ENCODE measurements around the gene PKP4.

The PKP4 gene

GRCh38 chr2:158600155-158600802 lies 143.5 kb downstream of the PKP4 start:
- no peak for DNase-seq

GRCh38 chr2:158602027-158602426 lies 145.3 kb downstream of the PKP4 start:
- no peak for DNase-seq

- DNase-seq, result no peak
Measured at GRCh38 chr2:158603205-158603604, 146.5 kb downstream of the PKP4 start.

- no peak for DNase-seq
Measured at GRCh38 chr2:158603986-158604385, 147.2 kb downstream of the PKP4 start.

- no peak for DNase-seq
Measured at GRCh38 chr2:158610059-158610458, 153.3 kb downstream of the PKP4 start.

- no peak for DNase-seq
Measured at GRCh38 chr2:158616480-158617000, 159.8 kb downstream of the PKP4 start.

GRCh38 chr2:158618891-158619490 lies 162.2 kb downstream of the PKP4 start:
- DNase-seq, result no peak

GRCh38 chr2:158619496-158619895 lies 162.7 kb downstream of the PKP4 start:
- DNase-seq, result no peak

GRCh38 chr2:158620656-158621055 lies 163.9 kb downstream of the PKP4 start:
- no peak for DNase-seq

- no peak for DNase-seq
Measured at GRCh38 chr2:158624071-158624667, 167.4 kb downstream of the PKP4 start.

GRCh38 chr2:158624961-158625360 lies 168.2 kb downstream of the PKP4 start:
- no peak for DNase-seq

- no peak for DNase-seq
Measured at GRCh38 chr2:158629116-158629515, 172.4 kb downstream of the PKP4 start.

GRCh38 chr2:158633261-158633660 lies 176.5 kb downstream of the PKP4 start:
- DNase-seq, result no peak

- no peak for DNase-seq
Measured at GRCh38 chr2:158634627-158635026, 177.9 kb downstream of the PKP4 start.

- DNase-seq, result no peak
Measured at GRCh38 chr2:158635961-158636601, 179.3 kb downstream of the PKP4 start.

GRCh38 chr2:158637357-158637756 lies 180.6 kb downstream of the PKP4 start:
- no peak for DNase-seq

- no peak for DNase-seq
Measured at GRCh38 chr2:158644139-158644538, 187.4 kb downstream of the PKP4 start.

- DNase-seq, result no peak
Measured at GRCh38 chr2:158645299-158645698, 188.5 kb downstream of the PKP4 start.

GRCh38 chr2:158647436-158648231 lies 190.9 kb downstream of the PKP4 start:
- DNase-seq, result no peak

- no peak for DNase-seq
Measured at GRCh38 chr2:158649846-158650245, 193.1 kb downstream of the PKP4 start.

- no peak for DNase-seq
Measured at GRCh38 chr2:158650646-158651357, 194.1 kb downstream of the PKP4 start.
